Measurements from ENCODE around the gene DUSP21.

DNA sequence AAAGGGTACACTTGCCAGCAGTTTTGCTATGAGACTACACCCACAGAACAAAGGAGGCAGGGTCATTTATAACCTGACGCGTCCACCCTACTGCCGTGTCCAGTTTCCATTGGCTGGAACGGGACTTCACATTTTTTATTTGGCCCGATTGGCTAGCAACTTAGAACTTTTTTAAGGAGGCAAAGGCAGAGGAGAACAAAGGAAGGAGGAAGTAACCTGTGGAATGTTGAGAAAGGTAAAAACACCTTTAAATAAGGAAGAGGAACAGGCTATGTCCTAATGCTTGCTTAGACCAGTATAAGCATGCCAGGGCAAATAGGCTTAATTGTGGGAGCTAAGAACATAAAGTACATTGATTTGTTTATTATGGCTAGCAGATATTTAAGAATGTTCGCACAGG lies 47.8 kb downstream of the DUSP21 start:
- no peak for TF ChIP-seq CHD4 (IDR thresholded peaks at IDR 0.05; ENCODE audit: borderline replicate concordance)
- TF ChIP-seq, protein P1, sequence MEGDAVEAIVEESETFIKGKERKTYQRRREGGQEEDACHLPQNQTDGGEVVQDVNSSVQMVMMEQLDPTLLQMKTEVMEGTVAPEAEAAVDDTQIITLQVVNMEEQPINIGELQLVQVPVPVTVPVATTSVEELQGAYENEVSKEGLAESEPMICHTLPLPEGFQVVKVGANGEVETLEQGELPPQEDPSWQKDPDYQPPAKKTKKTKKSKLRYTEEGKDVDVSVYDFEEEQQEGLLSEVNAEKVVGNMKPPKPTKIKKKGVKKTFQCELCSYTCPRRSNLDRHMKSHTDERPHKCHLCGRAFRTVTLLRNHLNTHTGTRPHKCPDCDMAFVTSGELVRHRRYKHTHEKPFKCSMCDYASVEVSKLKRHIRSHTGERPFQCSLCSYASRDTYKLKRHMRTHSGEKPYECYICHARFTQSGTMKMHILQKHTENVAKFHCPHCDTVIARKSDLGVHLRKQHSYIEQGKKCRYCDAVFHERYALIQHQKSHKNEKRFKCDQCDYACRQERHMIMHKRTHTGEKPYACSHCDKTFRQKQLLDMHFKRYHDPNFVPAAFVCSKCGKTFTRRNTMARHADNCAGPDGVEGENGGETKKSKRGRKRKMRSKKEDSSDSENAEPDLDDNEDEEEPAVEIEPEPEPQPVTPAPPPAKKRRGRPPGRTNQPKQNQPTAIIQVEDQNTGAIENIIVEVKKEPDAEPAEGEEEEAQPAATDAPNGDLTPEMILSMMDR (IDR thresholded peaks at IDR 0.05), result no peak
- TF ChIP-seq TP53 (CRISPR knock-in tag; IDR thresholded peaks at IDR 0.05), result no peak
- no peak for TF ChIP-seq POLR2A (IDR thresholded peaks at IDR 0.05; ENCODE audit: low read length)
